Measurements from ENCODE around the gene MAPRE3.

- TF ChIP-seq, protein P1, sequence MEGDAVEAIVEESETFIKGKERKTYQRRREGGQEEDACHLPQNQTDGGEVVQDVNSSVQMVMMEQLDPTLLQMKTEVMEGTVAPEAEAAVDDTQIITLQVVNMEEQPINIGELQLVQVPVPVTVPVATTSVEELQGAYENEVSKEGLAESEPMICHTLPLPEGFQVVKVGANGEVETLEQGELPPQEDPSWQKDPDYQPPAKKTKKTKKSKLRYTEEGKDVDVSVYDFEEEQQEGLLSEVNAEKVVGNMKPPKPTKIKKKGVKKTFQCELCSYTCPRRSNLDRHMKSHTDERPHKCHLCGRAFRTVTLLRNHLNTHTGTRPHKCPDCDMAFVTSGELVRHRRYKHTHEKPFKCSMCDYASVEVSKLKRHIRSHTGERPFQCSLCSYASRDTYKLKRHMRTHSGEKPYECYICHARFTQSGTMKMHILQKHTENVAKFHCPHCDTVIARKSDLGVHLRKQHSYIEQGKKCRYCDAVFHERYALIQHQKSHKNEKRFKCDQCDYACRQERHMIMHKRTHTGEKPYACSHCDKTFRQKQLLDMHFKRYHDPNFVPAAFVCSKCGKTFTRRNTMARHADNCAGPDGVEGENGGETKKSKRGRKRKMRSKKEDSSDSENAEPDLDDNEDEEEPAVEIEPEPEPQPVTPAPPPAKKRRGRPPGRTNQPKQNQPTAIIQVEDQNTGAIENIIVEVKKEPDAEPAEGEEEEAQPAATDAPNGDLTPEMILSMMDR (IDR thresholded peaks at IDR 0.05; ENCODE audit: insufficient read depth, low read length, poor library complexity, severe bottlenecking): no peak
- no peak for TF ChIP-seq EZH2phosphoT487 (conservative IDR thresholded peaks at IDR 0.05; ENCODE audit: low read length)
These were observed 96.9 kb downstream of the MAPRE3 start for GRCh38 chr2:27067385-27067784.
